ENCODE data around the gene LAMC2. TPM values are rescaled to one million over a fixed set of nuclear protein-coding genes. Genes with fewer than 3 reads are reported as not detected.

LAMC2 gene
- polyA plus RNA-seq, 1 donor (not counting 4 experiments of a cell fraction or from before 2014, with no cell fraction given), result 1,627 TPM

- H3K79me2 ChIP-seq (ENCODE audit: control insufficient read depth, insufficient read depth, low read length), result no peaks in the 10 kb centered on the region
- no peak overlapping the region for H2AFZ ChIP-seq (ENCODE audit: control insufficient read depth, low read length)
- dilution Hi-C loops (cut with MboI; ENCODE audit: extremely low pct_ligation_motif_present, low sequenced_read_pairs), result no loop called here
- peak overlapping the region; percentile 79 for H3K9ac ChIP-seq (ENCODE audit: control insufficient read depth, extremely low read depth, insufficient read depth, low read length)
- peaks cover 2% of the 10 kb centered on the region for H3K9me3 ChIP-seq (ENCODE audit: control insufficient read depth, low read depth, low read length)
- H3K4me2 ChIP-seq (ENCODE audit: control insufficient read depth, extremely low read depth, insufficient read depth, low read depth, low read length), result peak overlapping the region; percentile 83
- H3K4me3 ChIP-seq (ENCODE audit: control insufficient read depth in 2 of 3, extremely low read depth in 1 of 3, insufficient read depth in 2 of 3, low read depth in 1 of 3, low read length in 3 of 3), result peak overlapping the region in 1 of 3 experiments; percentile 24
- peak; percentile 94 for DNase-seq (ENCODE audit: low read depth, low spot score)
- H3K27ac ChIP-seq (ENCODE audit: control insufficient read depth, insufficient read depth, low read length), result peak overlapping the region; percentile 99
- peak; percentile 86 for FAIRE-seq
- H3K36me3 ChIP-seq (ENCODE audit: control insufficient read depth in 2 of 2, extremely low read depth in 1 of 2, insufficient read depth in 2 of 2, low read length in 2 of 2), result no peaks in the 10 kb centered on the region
- no peak for TF ChIP-seq CTCF (optimal IDR thresholded peaks at IDR 0.05 in 1 of 3, IDR thresholded peaks at IDR 0.05 in 1 of 3, conservative IDR thresholded peaks at IDR 0.05 in 1 of 3; ENCODE audit: extremely low read depth in 1 of 3, insufficient read depth in 2 of 3, low read length in 3 of 3)
- peaks cover 73% of the 10 kb centered on the region for H3K4me1 ChIP-seq (ENCODE audit: control insufficient read depth, extremely low read depth, insufficient read depth, low read length)
- no peaks in the 10 kb centered on the region for H3K9me1 ChIP-seq (ENCODE audit: control insufficient read depth, extremely low read depth, insufficient read depth, low read length)
- no peaks in the 10 kb centered on the region for H3K27me3 ChIP-seq (ENCODE audit: control insufficient read depth, extremely low read depth, insufficient read depth, low read length)
- no peaks in the 10 kb centered on the region for H4K20me1 ChIP-seq (ENCODE audit: control insufficient read depth, extremely low read depth, insufficient read depth, low read length)
These were observed 22.7 kb upstream of the LAMC2 start for GRCh38 chr1:183163316-183163715.

DNA sequence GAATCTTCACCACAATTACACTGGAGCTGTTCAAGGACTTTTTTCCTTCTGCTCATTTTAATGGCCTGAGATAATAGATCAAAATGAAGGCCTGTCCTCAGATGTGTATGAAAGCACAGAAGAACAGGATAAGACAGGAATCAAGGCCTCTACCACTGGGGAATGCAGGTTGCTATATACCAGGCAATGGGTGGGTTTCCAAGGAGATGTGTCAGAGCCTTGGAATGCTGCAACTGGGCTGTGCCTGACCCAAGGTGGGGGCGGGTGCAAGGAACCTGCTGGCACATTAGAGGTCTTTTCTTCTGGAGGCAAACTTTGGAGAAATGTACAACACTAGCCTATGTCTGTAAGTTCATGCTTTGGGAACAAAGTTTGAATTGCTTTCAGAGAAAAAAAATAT, 21.7 kb upstream of the LAMC2 start:
- Histone ChIP-seq H3K4me2 (ENCODE audit: control insufficient read depth, extremely low read depth, insufficient read depth, low read depth, low read length) (peak overlapping the region; percentile 83), H3K27ac (ENCODE audit: control insufficient read depth, insufficient read depth, low read length) (peak overlapping the region; percentile 99), H3K9me1 (ENCODE audit: control insufficient read depth, extremely low read depth, insufficient read depth, low read length) (no peaks in the 10 kb centered on the region), H3K36me3 (ENCODE audit: control insufficient read depth in 2 of 2, extremely low read depth in 1 of 2, insufficient read depth in 2 of 2, low read length in 2 of 2) (no peaks in the 10 kb centered on the region), H3K9ac (ENCODE audit: control insufficient read depth, extremely low read depth, insufficient read depth, low read length) (peak overlapping the region; percentile 79), H3K27me3 (ENCODE audit: control insufficient read depth, extremely low read depth, insufficient read depth, low read length) (no peaks in the 10 kb centered on the region), H3K4me3 (ENCODE audit: control insufficient read depth in 2 of 3, extremely low read depth in 1 of 3, insufficient read depth in 2 of 3, low read depth in 1 of 3, low read length in 3 of 3) (peak overlapping the region in 2 of 3 experiments; percentile 41 to 44), H3K4me1 (ENCODE audit: control insufficient read depth, extremely low read depth, insufficient read depth, low read length) (peaks cover 63% of the 10 kb centered on the region), H4K20me1 (ENCODE audit: control insufficient read depth, extremely low read depth, insufficient read depth, low read length) (no peaks in the 10 kb centered on the region), H3K9me3 (ENCODE audit: control insufficient read depth, low read depth, low read length) (peaks cover 2% of the 10 kb centered on the region), H2AFZ (ENCODE audit: control insufficient read depth, low read length) (no peak overlapping the region), H3K79me2 (ENCODE audit: control insufficient read depth, insufficient read depth, low read length) (no peaks in the 10 kb centered on the region)
- DNase-seq (ENCODE audit: low read depth, low spot score) (peak; percentile 94), FAIRE-seq (peak; percentile 95)
- no peak for TF ChIP-seq CTCF (optimal IDR thresholded peaks at IDR 0.05 in 1 of 3, IDR thresholded peaks at IDR 0.05 in 1 of 3, conservative IDR thresholded peaks at IDR 0.05 in 1 of 3; ENCODE audit: extremely low read depth in 1 of 3, insufficient read depth in 2 of 3, low read length in 3 of 3)
- no peak for TF ChIP-seq EZH2 (IDR thresholded peaks at IDR 0.05; ENCODE audit: low read length)
- dilution Hi-C loops (cut with MboI; ENCODE audit: extremely low pct_ligation_motif_present, low sequenced_read_pairs), result no loop called here
